RWPE1 (cell line): ENCODE measurements around the gene RTCB.

Experiments used
- CTCF ChIA-PET: fragments of 350-600 bp; sonication (Branson Sonifier 250); formaldehyde crosslinking; extraction: SDS; loops from one replicate; lab custom pipeline; 2021; lab: Yijun Ruan, JAX
- POLR2A ChIA-PET: fragments of 400-600 bp; formaldehyde crosslinking; extraction: SDS; loops from one replicate; lab custom pipeline; 2020; ENCODE audit warnings: antibody characterized with exemption; ENCODE audit not compliant: low non-redundant PET; lab: Yijun Ruan, JAX
- DNase-seq: peaks from one replicate; pipeline ENCODE4 v3.0.0; 2012; ENCODE audit warnings: low spot score
- H3K27ac ChIP-seq: fragments of 450-650 bp; 2 replicates; pipeline ENCODE4 v1.5.1; 2017
- CTCF ChIP-seq: fragments of 450-650 bp; conservative IDR thresholded peaks from 2 replicates; pipeline ENCODE4 v1.5.1; 2017; ENCODE audit warnings: low read depth, mild to moderate bottlenecking

The RTCB gene

DNA sequence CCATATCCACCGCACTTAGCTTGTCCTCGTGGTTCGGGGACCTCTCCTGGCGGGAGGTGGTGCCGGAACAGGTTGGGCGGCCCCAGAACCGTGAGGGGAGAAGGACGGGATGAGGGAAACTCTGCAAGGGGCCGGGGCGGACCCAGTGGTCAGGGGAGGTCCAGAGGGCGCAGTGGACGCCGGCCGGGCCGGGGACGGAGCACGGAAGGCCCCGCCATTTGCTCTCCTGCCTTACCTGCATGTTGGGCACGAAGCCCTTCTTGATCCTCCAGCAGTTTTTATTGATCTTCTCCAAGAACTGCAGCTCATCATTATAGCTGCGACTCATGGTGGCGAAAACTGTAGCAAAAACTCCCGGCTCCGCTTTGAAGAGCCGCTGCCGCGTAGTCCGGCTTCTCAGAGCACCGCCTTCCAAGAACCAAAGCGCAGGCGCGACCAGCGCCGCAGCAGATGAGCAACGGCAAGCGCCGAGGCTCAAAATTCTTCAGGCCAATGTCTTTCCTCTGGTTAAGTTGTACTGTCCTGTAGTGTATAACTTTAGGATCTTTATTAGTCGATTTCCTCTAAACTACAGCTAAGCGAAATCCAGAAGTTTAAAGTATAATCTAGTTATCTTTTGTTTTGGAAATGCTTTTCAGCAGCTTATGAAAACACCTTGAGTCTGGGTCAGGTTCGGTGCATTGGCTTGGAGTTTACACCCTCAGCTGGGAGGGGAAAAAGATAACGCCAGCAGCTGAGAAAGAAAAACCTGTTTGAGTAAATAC lies at the start of gene RTCB:
Gene RTCB, minus strand, starts transcription at position 419 of the 764 bp plus-strand sequence. Its CDS starts 91 bp downstream, at position 328.
- peak; percentile 50 for DNase-seq
- CTCF ChIA-PET, result interaction anchor here (0.6 to 1.0 kb wide), 2 partner anchors 32 to 720 kb away, joined by 3 to 4 read pairs; no protein-coding TSS in a partner anchor
- POLR2A ChIA-PET, result no interaction called here
- no peak for TF ChIP-seq CTCF
- peak within 1 kb of the TSS; percentile 78 for H3K27ac ChIP-seq

- no peak overlapping the region for H3K27ac ChIP-seq
- no peak for DNase-seq
- ChIA-PET CTCF (no interaction called here), POLR2A (no interaction called here)
- no peak for TF ChIP-seq CTCF
These were observed 45.0 kb upstream of the RTCB start for GRCh38 chr22:32457031-32457430.

DNA sequence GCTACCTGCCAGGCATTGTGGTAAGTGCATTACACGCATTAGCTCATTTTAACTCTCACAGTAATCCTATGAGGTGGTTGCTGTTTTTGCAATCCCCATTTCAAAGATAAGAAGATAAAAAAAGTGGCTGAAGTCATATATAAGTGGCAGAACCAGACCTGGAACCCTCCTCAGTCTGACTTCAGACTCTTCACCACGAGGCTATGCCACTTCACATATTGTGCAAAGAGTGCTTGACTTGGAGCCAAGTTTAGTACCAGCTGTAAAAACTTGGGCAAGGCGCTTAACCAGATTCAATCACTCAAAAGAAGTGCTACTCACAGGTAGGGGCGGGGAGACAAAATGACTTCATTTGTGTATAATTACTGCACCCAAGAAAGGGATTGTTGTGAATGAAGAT lies 36.9 kb upstream of the RTCB start:
- CTCF ChIA-PET, result interaction anchor here (0.7 kb wide), 1 partner anchor 163 kb away, joined by 3 read pairs; no protein-coding TSS in a partner anchor
- no peak overlapping the region for H3K27ac ChIP-seq
- POLR2A ChIA-PET, result no interaction called here
- no peak for TF ChIP-seq CTCF
- DNase-seq, result no peak

DNA sequence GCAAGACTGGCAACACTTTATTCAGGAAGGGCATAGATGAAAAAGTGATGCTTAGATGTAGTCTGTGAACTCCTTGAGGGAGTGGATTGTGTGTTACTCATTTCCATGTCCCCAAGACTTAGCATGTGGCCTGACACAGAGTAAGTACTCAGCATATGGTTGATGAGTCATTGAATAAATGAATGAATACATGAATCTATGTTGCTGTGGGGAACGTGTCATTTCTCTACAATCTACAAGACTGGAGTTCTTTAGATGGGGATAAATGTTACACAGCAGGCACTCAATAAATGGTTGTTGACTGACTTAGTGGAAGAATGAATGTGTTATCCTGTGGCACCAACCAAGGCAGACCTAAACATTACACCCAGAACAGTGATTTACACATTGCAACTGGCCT lies 34.3 kb upstream of the RTCB start:
- CTCF ChIA-PET, result no interaction called here

GRCh38 chr22:32444068-32444467 lies 32.0 kb upstream of the RTCB start:
- CTCF ChIA-PET, result interaction anchor here (0.6 to 0.9 kb wide), 4 partner anchors 33 to 1859 kb away, joined by 3 to 4 read pairs (median 3); no protein-coding TSS in a partner anchor
- DNase-seq, result peak; percentile 25
- POLR2A ChIA-PET, result no interaction called here
- no peak overlapping the region for H3K27ac ChIP-seq
- TF ChIP-seq CTCF, result peak; percentile 56

More for the DNA sequence above, 34.3 kb upstream of the RTCB start:
- TF ChIP-seq CTCF, result no peak
- no peak overlapping the region for H3K27ac ChIP-seq
- DNase-seq, result no peak
- POLR2A ChIA-PET, result no interaction called here

- CTCF ChIA-PET, result no interaction called here
- POLR2A ChIA-PET, result no interaction called here
- no peak for TF ChIP-seq CTCF
- H3K27ac ChIP-seq, result no peak overlapping the region
- no peak for DNase-seq
These were observed 18.3 kb upstream of the RTCB start for GRCh38 chr22:32430352-32430751.
